CD4-positive, alpha-beta T cell treated with Interleukin-4 for 1 hour (primary cell): ENCODE results near the gene TASL.
"Not testable (repeated sequence)": the region's sequence is repeated elsewhere in the genome, so short reads cannot be mapped to it uniquely, and the experiment has no call there.

Source experiments
- DNase-seq, 2 donors: peaks; one replicate each; pipeline ENCODE4 v3.0.0-alpha.2; 2020 to 2022

TASL gene

DNA sequence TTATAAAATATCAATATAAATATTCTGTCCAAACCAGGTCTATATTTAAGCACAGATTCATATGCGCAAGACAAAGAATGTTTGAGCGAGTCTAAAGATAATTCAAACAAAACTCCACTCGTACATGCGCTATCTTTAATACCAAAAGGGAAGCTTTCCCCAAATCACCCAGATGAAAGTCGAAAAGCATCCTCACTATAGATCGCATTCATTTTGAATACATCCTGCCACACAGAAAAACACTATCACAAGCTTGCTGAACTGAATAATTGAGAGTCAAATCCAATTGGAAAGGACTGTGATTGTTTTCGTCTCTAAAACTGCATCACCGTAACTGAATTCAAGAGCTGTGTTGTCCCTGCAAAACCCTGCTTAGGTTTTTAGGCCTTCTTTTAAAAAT lies 685 bp downstream of the TASL start:
- peak in 1 of 2 donors; percentile 10 for DNase-seq

DNA sequence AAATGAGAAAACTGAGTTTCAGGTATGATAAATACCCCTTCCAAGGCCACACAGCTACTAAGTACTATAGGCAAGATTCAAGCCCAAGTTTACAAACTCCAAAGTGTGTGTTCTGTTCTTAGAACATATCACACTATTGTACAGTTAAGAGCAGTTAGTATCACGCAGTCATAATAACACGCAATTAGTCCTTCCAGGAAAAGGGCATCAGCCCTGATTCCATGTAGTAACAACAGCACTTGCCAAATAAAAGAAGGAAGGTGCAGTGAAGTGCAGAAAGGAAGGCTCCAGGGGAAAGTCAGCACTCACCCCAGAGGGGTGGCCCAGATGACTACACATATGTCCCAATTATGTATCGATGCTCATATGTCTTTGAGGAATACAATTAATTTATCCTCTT lies 4.4 kb downstream of the TASL start:
- DNase-seq: no peak

DNA sequence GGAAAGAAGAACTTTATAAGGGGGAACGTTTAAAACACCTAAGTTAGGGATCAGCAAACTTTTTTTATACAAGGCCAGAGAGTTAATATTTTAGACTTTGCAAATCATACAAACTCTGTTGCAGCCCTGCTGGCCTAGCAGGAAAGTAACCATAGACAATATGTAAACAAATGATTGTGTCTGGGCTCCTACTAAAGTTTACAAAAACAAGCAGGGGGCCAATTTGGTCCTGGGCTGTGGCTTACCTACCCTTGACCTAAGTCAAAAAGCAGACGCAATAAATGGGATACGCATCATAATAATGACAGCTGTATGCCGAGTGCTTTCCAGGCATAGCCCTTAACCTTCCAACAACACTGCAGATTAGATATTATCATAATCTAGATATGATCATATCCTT lies 4.9 kb downstream of the TASL start:
- DNase-seq: no peak

DNA sequence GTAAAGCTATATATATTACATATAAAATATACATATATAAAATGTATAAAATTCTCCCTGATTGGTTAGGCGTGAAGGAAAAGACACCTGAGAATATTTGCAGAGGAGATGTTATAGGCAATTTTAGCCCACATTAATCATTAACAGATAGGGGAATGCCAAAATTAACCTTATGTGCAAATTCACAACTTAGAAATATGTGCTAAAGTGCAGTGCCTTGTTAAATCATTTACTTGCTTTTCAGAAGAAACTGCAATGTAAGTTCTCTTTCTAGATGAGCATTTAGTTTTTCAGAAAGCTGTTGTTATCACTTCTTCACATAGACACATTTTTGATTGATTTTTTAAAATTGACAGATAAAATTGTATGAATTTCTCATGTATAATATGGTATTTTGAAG lies 5.6 kb downstream of the TASL start:
- no peak for DNase-seq

DNA sequence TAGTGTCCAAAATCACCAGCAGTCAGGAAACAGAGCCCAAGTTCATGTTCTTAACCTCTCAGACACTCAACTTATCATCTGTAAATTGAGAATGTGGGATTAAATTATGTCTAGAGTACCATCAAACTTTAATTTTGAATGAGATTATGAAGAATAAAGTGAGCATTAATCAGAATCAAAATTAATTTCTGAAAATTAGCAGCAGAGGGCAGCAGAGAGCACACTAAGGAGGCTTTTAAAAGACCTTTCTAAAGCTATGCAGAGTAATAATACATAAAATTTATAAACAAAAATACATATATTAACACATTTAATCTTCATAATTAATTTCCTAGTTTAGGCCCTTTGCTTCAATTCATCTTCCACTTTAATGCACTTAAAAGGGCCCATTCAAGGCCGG lies 7.1 kb downstream of the TASL start:
- peak in 1 of 2 donors; percentile 42 for DNase-seq

DNA sequence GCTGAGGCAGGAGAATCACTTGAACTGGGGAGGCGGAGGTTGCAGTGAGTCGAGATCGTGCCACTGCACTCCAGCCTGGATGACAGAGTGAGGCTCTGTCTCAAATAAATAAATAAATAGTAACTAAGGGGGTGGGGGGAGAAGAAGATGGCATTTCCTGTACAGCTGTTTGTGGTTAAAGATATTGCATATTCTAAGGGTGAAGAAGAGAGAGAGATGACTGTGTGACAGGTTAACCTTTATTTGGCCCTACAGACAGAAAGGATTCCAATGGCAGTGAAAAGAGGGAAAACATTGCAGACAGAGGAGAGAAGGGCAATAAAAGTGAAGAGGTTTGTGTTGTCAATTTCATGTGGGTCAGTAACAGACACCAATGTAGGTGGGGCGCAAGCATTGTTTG lies 9.4 kb downstream of the TASL start:
- DNase-seq: peak in 1 of 2 donors; percentile 34

DNA sequence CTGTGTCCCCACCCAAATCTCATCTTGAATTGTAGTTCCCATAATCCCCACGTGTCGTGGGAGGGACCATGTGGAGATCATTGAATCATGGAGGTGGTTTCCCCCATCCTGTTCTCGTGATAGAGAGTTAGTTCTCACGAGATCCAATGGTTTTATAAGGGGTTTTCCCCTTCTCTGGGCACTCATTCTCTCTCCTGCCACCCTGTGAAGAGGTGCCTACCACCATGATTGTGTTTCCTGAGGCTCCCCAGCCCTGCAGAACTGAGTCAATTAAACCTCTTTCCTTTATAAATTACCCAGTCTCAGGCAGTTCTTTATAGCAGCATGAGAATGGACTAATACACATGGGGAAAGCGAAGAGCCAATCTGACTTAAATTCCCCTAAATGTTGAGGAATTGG lies 14.5 kb downstream of the TASL start:
- DNase-seq: not testable (repeated sequence)

DNA sequence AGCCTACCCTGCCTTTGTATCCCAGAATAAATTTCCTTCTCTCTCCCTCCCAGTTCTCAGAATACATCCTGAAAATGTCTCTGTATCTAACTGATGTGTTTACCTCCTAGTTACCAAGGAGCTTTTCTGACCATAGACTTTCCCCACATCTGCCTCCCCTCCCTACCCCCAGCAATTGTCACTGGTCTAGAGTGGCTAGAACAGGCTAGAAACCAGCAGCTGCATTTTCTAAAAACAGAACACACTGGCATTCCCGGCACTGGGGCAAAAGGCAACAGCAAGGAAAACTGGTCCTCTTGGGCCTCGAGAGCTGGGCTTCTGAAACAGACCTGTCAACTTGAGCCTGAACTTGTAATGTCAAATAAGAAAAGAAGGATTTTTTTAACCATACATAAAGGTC lies 16.4 kb downstream of the TASL start:
- DNase-seq: no peak

DNA sequence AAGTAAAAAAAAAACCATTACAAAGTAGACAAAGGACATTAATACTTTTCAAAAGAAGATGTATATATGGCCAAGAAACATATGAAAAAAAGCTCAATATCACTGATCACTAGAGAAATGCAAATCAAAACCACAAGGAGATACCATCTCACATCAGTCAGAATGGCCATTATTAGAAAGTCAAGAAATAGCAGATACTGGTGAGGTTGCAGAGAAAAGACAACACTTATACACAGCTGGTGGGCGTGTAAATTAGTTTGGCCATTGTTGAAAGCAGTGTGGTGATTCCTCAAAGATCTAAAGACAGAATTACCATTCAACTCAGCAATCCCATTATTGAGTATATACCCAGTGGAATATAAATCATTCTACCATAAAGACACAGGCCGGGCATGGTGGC lies 39.3 kb downstream of the TASL start:
- DNase-seq: no peak

DNA sequence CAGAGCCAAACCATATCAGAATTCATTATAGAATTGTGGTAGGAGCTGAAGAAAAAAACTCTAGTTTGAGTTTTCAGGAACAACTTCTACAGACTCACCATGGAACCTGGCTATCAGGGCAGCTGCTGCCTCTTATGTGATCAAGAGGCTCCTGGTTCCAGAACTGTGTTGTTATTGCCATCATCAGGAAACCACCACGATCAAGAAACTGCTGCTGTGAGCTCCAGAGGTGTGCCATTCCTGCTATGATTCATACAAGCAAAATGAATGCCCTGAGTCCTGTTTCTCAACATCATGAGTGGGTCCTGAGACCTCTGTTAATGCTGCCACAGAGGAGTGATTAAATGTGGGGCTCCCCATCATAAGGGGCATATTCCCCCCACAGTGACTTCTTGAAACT lies 43.7 kb downstream of the TASL start:
- no peak for DNase-seq

DNA sequence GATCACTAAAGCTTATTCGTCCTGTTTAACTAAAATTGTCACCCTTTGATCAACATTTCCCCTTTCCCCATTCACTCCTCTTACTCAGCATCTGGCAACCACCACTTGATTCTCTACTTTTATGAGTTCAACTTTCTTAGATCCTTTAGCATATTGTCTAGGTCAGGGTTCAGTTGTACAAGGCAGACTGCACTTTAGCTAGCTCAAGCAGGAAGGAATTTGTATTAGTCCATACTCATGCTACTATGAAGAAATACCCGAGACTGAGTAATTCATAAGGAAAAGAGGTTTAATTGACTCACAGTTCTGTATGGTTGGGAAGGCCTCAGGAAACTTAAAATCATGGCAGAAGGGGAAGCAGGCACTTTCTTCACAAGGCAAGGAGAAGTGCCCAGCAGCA lies 44.3 kb downstream of the TASL start:
- DNase-seq: no peak

DNA sequence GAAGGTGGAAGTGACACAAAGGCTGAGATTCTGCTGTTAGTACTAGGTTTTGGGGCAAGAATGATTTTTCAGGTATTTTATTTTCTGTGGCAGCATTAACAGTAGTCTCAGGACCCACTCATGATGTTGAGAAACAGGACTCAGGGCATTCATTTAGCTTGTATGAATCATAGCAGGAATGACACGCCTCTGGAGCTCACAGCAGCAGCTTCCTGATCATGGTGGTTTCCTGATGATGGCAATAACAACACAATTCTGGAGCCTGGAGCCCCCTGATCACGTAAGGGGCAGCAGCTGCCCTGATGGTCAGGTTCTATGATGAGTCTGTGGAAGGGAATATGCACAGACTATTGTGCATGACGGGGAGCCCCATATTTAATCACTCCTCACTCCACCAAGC lies 47.0 kb downstream of the TASL start:
- no peak for DNase-seq

DNA sequence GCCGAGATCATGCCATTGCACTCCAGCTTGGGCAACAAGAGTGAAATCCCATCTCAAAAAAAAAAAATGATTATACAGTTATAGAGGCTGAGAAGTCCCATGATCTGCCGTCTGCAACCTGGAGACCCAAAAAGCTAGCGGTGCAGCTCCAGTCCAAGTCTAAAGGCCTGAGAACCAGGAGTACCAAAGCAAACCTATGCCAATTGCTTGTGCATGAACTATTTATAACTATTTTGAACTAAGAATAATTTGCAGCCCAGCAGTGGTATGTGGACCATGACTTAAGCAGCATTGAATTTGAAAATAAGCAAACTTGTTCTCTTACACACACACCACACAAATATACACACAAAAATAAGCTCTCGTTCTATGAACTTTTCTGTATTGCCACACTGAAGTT lies 51.8 kb downstream of the TASL start:
- no peak for DNase-seq

DNA sequence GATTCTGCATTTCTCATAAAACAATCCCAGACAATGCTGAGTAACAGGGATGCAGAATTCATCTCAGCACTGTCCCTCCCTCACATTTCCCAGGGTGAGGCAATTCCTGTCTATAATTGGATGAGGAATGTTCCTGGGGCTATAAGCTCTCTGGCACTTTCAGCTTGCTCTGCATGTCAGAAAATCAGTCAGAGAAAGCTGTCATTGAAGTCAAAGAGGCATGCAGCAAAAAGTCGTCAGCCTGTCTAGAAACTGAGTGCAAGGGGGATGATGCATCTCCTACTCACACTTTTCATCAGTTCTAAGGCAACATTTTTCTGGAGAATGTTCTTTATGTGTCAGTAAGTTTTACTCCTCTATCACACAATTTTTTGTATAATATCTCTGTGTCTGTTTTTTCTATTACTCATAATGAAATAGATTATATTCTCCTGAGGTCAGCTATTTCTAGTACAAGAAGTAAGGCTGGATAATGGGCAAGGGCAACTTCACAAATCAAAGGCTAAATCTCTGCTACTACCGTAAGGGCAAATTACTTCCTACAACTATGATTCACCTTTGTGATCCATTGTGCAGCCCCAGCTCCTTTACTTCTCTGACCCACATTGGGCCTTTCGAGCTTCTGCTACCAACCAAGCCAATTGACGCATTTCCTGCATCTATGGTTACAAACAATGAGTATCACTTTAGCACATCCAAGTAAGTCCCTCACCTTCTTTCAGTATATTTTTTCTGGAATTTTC lies 56.0 kb downstream of the TASL start:
- DNase-seq: no peak

DNA sequence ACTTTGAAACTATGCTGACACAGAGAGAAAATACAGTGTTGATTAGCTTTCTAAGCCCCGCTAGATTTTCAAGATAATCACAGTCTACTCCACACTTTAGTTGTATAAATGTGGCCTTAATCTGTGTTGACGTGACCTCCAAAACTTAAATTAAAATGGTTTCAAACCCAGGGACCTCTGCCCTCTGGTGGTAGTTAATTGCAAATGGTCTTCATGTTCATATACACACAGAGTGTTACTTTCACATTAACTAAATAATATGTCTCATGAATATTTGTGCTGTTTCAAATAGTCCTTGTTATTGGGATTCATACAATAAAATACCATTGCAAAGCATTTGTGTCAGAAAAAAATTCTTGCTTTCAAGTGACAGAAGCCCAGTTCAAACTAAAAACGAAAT lies 64.3 kb downstream of the TASL start:
- DNase-seq: no peak
